ENCODE data around the gene SQOR.

GRCh38 chr15:45594319-45594718 is 40.5 kb upstream of the SQOR start:
- TF ChIP-seq FOXM1 (IDR thresholded peaks at IDR 0.05; ENCODE audit: borderline replicate concordance, low read depth) (no peak), RAD21 (IDR thresholded peaks at IDR 0.05; ENCODE audit: low read depth) (no peak), REST (IDR thresholded peaks at IDR 0.05; ENCODE audit: low read depth) (no peak), TAF1 (IDR thresholded peaks at IDR 0.05; ENCODE audit: low read depth) (no peak), CREB1 (IDR thresholded peaks at IDR 0.05; ENCODE audit: low read depth) (no peak), CEBPB (IDR thresholded peaks at IDR 0.05) (no peak), TEAD4 (IDR thresholded peaks at IDR 0.05) (no peak), MAX (IDR thresholded peaks at IDR 0.05) (no peak), YY1 (IDR thresholded peaks at IDR 0.05; ENCODE audit: low read depth) (no peak), ZBTB7A (IDR thresholded peaks at IDR 0.05; ENCODE audit: low read depth) (no peak), EP300 (IDR thresholded peaks at IDR 0.05; ENCODE audit: borderline replicate concordance) (no peak), EGR1 (IDR thresholded peaks at IDR 0.05) (no peak)

All from Ishikawa (cell line).